A549 (cell line): ENCODE data around the gene TMEM43. TPM values are rescaled to one million over a fixed set of nuclear protein-coding genes. Genes with fewer than 3 reads are reported as not detected.

Experiments used
- ATAC-seq, 2 experiments: fragments of 200-7000 bp in 1 of 2; fragments of >200 bp in 1 of 2; cut with Nextera tagmentation in 1 of 2; cut with Tn5 transposase in 1 of 2; 3 replicates each; pipeline versions ENCODE4 v1.8.0 to v1.9.1; 2018 to 2020; ENCODE audit warnings: mild to moderate bottlenecking in 1 of 2, moderate library complexity in 1 of 2
- CTCF ChIA-PET: fragments of 300-600 bp; sonication (Branson Sonifier 250); formaldehyde crosslinking; extraction: SDS; loops from one replicate; lab custom pipeline; 2021; ENCODE audit warnings: antibody characterized with exemption, inconsistent platforms; lab: Yijun Ruan, JAX
- POLR2A ChIA-PET: fragments of 350-600 bp; formaldehyde crosslinking; extraction: SDS; loops from one replicate; lab custom pipeline; 2021; ENCODE audit warnings: antibody characterized with exemption, inconsistent platforms; lab: Yijun Ruan, JAX
- DNase-seq, 2 experiments: peaks; one replicate each; pipeline versions ENCODE4 v3.0.0 to v3.0.0-alpha.2; 2011 to 2016; ENCODE audit warnings: low read depth in 1 of 2, low spot score in 1 of 2
- FAIRE-seq: peaks from 2 replicates; lab custom pipeline; 2011; peaks lifted over from hg19 to GRCh38; lab: Jason Lieb, UNC
- H3K27ac ChIP-seq, 2 experiments: fragments of >200 bp; sonication (Bioruptor Twin); formaldehyde crosslinking; 3 replicates each; pipeline ENCODE4 v1.5.1; 2016 to 2017
- H3K4me1 ChIP-seq: fragments of >200 bp; sonication (Bioruptor Twin); formaldehyde crosslinking; 3 replicates; pipeline ENCODE4 v1.6.1; 2016
- H3K4me2 ChIP-seq: fragments of >200 bp; sonication (Bioruptor Twin); formaldehyde crosslinking; 3 replicates; pipeline ENCODE4 v1.6.1; 2016
- H3K4me3 ChIP-seq: fragments of >200 bp; sonication (Bioruptor Twin); formaldehyde crosslinking; 3 replicates; pipeline ENCODE4 v1.5.1; 2016
- H3K9me3 ChIP-seq: fragments of >200 bp; sonication (Bioruptor Twin); formaldehyde crosslinking; 3 replicates; pipeline ENCODE4 v1.6.1; 2016
- CBX8 ChIP-seq: fragments of 200-600 bp; sonication (generic); IDR thresholded peaks from 2 replicates; pipeline ENCODE4 v1.6.1; 2016
- EHMT2 ChIP-seq: fragments of 200-600 bp; sonication (generic); IDR thresholded peaks from 2 replicates; pipeline ENCODE4 v1.6.1; 2016; ENCODE audit warnings: antibody characterized with exemption, low read depth, mild to moderate bottlenecking, moderate library complexity
- EP300 ChIP-seq, 2 experiments: fragments of >200 bp; sonication (Bioruptor Twin); formaldehyde crosslinking; IDR thresholded peaks; 2 replicates in 1 of 2; 3 replicates in 1 of 2; pipeline ENCODE4 v1.6.1; 2016 to 2017
- FOXS1 ChIP-seq: fragments of 250-450 bp; sonication (Bioruptor Pico); IDR thresholded peaks from 2 replicates; pipeline ENCODE4 v1.5.0; 2020; ENCODE audit warnings: mild to moderate bottlenecking, moderate library complexity
- HEYL ChIP-seq: fragments of 250-450 bp; sonication (Bioruptor Pico); IDR thresholded peaks from 2 replicates; pipeline ENCODE4 v1.8.0; 2021; ENCODE audit warnings: mild to moderate bottlenecking, moderate library complexity
- HOXA7 ChIP-seq: fragments of 250-450 bp; sonication (Bioruptor Pico); IDR thresholded peaks from 2 replicates; pipeline ENCODE4 v1.5.0; 2020; ENCODE audit warnings: mild to moderate bottlenecking, moderate library complexity
- KDM5A ChIP-seq: fragments of 200-600 bp; sonication (generic); IDR thresholded peaks from 2 replicates; pipeline ENCODE4 v1.6.1; 2016; ENCODE audit warnings: antibody characterized with exemption, mild to moderate bottlenecking
- MAFK ChIP-seq: fragments of 450-650 bp; IDR thresholded peaks from 2 replicates; pipeline ENCODE4 v1.6.1; 2014; ENCODE audit not compliant: partially characterized antibody
- MAZ ChIP-seq: fragments of 150-350 bp; IDR thresholded peaks from 2 replicates; pipeline ENCODE4 v1.6.1; 2014; ENCODE audit warnings: antibody characterized with exemption, low read depth, low read length, borderline replicate concordance
- NPAS2 ChIP-seq: fragments of 250-450 bp; sonication (Bioruptor Pico); IDR thresholded peaks from 2 replicates; pipeline ENCODE4 v1.8.0; 2022; ENCODE audit warnings: mild to moderate bottlenecking, moderate library complexity, borderline replicate concordance
- NR3C1 ChIP-seq: fragments of >200 bp; sonication (Bioruptor Twin); formaldehyde crosslinking; IDR thresholded peaks from 3 replicates; pipeline ENCODE4 v1.6.1; 2017
- RAD21 ChIP-seq, 2 experiments: fragments of >200 bp in 1 of 2; sonication (Bioruptor Twin) in 1 of 2; formaldehyde crosslinking in 1 of 2; IDR thresholded peaks in 1 of 2; conservative IDR thresholded peaks in 1 of 2; 2 replicates in 1 of 2; 3 replicates in 1 of 2; pipeline ENCODE4 v1.6.1; 2012 to 2018; ENCODE audit warnings: inconsistent platforms in 1 of 2
- RARB ChIP-seq: fragments of 250-450 bp; sonication (Bioruptor Pico); IDR thresholded peaks from 2 replicates; pipeline ENCODE4 v1.8.0; 2021; ENCODE audit warnings: mild to moderate bottlenecking, moderate library complexity
- RFX5 ChIP-seq: fragments of 450-650 bp; IDR thresholded peaks from 2 replicates; pipeline ENCODE4 v1.7.1; 2014; ENCODE audit warnings: antibody characterized with exemption, mild to moderate bottlenecking, moderate library complexity
- SMC3 ChIP-seq: fragments of >200 bp; sonication (Bioruptor Twin); formaldehyde crosslinking; IDR thresholded peaks from 3 replicates; pipeline ENCODE4 v1.6.1; 2018; ENCODE audit warnings: inconsistent platforms
- TFCP2L1 ChIP-seq: fragments of 250-450 bp; sonication (Bioruptor Pico); IDR thresholded peaks from 2 replicates; pipeline ENCODE4 v1.5.0; 2021; ENCODE audit warnings: mild to moderate bottlenecking
- ZSCAN20 ChIP-seq: fragments of 250-450 bp; sonication (Bioruptor Pico); IDR thresholded peaks from 2 replicates; pipeline ENCODE4 v1.8.0; 2022; ENCODE audit warnings: mild to moderate bottlenecking, moderate library complexity
- WGBS: methylation state at CpG from one replicate; pipeline ENCODE4 v1.1.6; 2017; ENCODE audit errors: missing lambda C conversion rate; 5-methylcytosine and 5-hydroxymethylcytosine counted together
- polyA plus RNA-seq, 4 experiments: library from polyadenylated mRNA; depleted of rRNA in 3 of 4; stranded (reverse); fragments of >200 nt; fragmentation: RNase III in 1 of 4; extraction: RNeasy Plus Mini Kit Qiagen cat#74134 plus additional on column Dnase treatment in 1 of 4; gene quantifications; 2 replicates in 3 of 4; 3 replicates in 1 of 4; pipeline ENCODE4 v1.2.3, GENCODE V29; 2011 to 2017
- TF ChIP-seq, protein P1 (sequence below): fragments of >200 bp; sonication (Bioruptor Twin); formaldehyde crosslinking; IDR thresholded peaks from 3 replicates; pipeline ENCODE4 v1.6.1; 2016
- TF ChIP-seq, protein P2 (sequence below): fragments of 250-450 bp; sonication (Bioruptor Pico); IDR thresholded peaks from 2 replicates; pipeline ENCODE4 v1.5.0; 2021; ENCODE audit warnings: mild to moderate bottlenecking, moderate library complexity, borderline replicate concordance
- TF ChIP-seq, protein P3 (sequence below): IDR thresholded peaks from 2 replicates; pipeline ENCODE4 v1.6.1; 2012; ENCODE audit warnings: low read depth, borderline replicate concordance
- TF ChIP-seq, protein P4 (sequence below): IDR thresholded peaks from 2 replicates; pipeline ENCODE4 v1.6.1; 2012
- TF ChIP-seq, protein P5 (sequence below): IDR thresholded peaks from 2 replicates; pipeline ENCODE4 v1.6.1; 2012
- TF ChIP-seq, protein P6 (sequence below): fragments of >200 bp; sonication (Bioruptor Twin); formaldehyde crosslinking; IDR thresholded peaks from 3 replicates; pipeline ENCODE4 v1.5.1; 2016
- TF ChIP-seq, protein P7 (sequence below): fragments of 450-650 bp; IDR thresholded peaks from 2 replicates; pipeline ENCODE4 v1.6.1; 2014; ENCODE audit warnings: antibody characterized with exemption

The TMEM43 gene
- polyA plus RNA-seq, 2 of the 4 experiments (the other 2 are of a cell fraction) = 41.1 to 79.0 TPM

DNA sequence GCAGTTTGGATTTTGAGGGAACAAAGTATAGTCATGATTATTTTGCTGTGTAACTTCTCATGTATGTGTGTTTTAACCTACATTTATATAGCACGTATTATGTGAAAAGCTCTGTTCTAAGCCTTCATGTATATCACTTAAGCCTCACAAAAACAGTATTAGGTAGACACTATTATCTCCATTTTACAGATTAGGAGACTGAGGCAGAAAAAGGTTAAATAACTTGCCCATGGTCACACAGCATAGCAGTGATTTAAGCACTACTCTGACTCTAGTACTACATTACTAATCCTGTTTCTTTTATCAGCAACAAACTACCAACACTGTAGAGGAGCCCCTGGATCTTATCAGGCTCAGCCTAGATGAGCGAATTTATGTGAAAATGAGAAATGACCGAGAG is 56.4 kb downstream of the TMEM43 start:
- ChIA-PET CTCF (no interaction called here), POLR2A (no interaction called here)
- FAIRE-seq = no peak

DNA sequence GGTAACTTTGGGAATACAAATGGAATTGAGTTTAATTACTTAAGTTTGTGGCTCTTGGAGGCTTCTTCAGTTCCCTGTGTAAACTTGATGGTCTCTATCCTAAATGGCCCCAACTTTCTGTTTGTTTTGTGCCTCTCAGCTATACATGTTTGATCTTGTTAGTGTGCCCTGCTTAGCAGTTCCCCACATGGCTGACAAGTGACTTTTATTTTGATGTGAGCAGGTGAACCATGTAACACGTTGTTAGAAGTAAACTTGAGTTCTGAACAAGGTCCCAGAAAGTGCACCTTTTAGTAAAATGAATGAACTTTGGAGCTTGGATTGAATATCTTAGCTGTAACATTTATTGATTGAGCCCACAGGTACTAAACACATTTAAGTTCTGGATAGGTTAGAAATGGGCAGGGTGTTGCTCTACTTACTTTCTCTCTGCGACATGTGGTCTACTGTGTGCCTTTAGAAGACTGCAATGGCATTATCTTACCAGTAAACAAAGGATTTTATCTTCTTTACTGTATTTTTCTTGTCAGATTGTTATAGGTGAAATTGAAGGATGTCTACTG is 58.2 kb downstream of the TMEM43 start:
- no peak for ATAC-seq
- 63% methylated on average over 2 of the region's 2 CpGs for WGBS
- H3K4me3 ChIP-seq = no peak overlapping the region

More for the DNA sequence above, 56.4 kb downstream of the TMEM43 start:
- H3K4me2 ChIP-seq = no peak overlapping the region
- no peak for DNase-seq
- TF ChIP-seq FOXS1 = no peak
- TF ChIP-seq CBX8 = no peak
- no peak for TF ChIP-seq MAZ
- TF ChIP-seq, protein P1, sequence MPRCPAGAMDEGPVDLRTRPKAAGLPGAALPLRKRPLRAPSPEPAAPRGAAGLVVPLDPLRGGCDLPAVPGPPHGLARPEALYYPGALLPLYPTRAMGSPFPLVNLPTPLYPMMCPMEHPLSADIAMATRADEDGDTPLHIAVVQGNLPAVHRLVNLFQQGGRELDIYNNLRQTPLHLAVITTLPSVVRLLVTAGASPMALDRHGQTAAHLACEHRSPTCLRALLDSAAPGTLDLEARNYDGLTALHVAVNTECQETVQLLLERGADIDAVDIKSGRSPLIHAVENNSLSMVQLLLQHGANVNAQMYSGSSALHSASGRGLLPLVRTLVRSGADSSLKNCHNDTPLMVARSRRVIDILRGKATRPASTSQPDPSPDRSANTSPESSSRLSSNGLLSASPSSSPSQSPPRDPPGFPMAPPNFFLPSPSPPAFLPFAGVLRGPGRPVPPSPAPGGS = no peak
- TF ChIP-seq EHMT2 = no peak
- no peak for TF ChIP-seq RFX5
- TF ChIP-seq, all 56 proteins: peak for 0
- H3K4me1 ChIP-seq = peaks cover 19% of the 10 kb centered on the region
- WGBS = 98% methylated on average over 3 of the region's 3 CpGs
- H3K4me3 ChIP-seq = no peak overlapping the region
- ATAC-seq = no peak
- H3K27ac ChIP-seq = no peak overlapping the region
- H3K9me3 ChIP-seq = no peaks in the 10 kb centered on the region

DNA sequence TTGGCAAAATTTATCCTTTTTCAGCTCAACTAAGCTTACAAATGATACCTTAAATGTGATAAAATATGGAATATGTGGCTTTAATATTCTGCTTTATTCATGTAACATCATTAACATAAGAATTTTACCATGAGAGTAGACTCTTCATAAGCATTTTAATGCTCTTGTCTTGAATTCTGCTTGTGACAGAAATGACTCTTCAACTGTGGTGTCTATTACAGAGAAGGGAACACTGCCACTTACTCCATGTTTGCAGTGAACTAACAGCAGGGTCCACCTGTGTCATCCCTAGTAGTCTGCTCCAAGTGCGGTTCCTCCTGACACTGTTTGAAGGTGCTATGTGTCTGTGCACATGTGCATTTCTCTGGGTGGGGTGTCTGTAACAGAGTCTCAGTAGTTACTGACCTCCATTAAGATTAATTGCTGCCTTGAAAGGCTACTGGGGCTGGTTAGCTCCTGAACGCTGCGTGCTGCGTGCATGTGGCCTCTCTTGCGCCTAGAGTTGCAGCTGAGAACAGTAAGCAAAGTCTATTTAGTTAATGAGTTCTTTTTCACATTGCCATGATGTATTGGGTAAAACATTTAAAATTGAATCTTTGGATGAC is 62.1 kb downstream of the TMEM43 start:
- H3K4me3 ChIP-seq = no peak overlapping the region
- no peaks in the 10 kb centered on the region for H3K4me1 ChIP-seq
- DNase-seq (no peak), FAIRE-seq (no peak), ATAC-seq (no peak)
- H3K9me3 ChIP-seq = no peaks in the 10 kb centered on the region
- ChIA-PET POLR2A (no interaction called here), CTCF (interaction anchor here (5.1 kb wide), 1 partner anchor 16 kb away, joined by 20 read pairs; no protein-coding TSS in a partner anchor)
- H3K4me2 ChIP-seq = no peak overlapping the region
- H3K27ac ChIP-seq = no peak overlapping the region
- whole genome bisulfite sequencing = 97% methylated on average over 5 of the region's 5 CpGs
- TF ChIP-seq SMC3 = no peak
- TF ChIP-seq TFCP2L1 (CRISPR knock-in tag) = no peak
- TF ChIP-seq NR3C1 = no peak
- TF ChIP-seq, protein P2, sequence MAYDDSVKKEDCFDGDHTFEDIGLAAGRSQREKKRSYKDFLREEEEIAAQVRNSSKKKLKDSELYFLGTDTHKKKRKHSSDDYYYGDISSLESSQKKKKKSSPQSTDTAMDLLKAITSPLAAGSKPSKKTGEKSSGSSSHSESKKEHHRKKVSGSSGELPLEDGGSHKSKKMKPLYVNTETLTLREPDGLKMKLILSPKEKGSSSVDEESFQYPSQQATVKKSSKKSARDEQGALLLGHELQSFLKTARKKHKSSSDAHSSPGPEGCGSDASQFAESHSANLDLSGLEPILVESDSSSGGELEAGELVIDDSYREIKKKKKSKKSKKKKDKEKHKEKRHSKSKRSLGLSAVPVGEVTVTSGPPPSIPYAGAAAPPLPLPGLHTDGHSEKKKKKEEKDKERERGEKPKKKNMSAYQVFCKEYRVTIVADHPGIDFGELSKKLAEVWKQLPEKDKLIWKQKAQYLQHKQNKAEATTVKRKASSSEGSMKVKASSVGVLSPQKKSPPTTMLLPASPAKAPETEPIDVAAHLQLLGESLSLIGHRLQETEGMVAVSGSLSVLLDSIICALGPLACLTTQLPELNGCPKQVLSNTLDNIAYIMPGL (CRISPR knock-in tag) = no peak
- no peak for TF ChIP-seq EP300 (IDR thresholded peaks at IDR 0.05)
- TF ChIP-seq, protein P3, sequence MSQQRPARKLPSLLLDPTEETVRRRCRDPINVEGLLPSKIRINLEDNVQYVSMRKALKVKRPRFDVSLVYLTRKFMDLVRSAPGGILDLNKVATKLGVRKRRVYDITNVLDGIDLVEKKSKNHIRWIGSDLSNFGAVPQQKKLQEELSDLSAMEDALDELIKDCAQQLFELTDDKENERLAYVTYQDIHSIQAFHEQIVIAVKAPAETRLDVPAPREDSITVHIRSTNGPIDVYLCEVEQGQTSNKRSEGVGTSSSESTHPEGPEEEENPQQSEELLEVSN = no peak
- TF ChIP-seq NPAS2 (CRISPR knock-in tag) = no peak
- TF ChIP-seq, protein P4, sequence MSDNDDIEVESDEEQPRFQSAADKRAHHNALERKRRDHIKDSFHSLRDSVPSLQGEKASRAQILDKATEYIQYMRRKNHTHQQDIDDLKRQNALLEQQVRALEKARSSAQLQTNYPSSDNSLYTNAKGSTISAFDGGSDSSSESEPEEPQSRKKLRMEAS = no peak
- TF ChIP-seq RAD21 (conservative IDR thresholded peaks at IDR 0.05 in 1 of 2, IDR thresholded peaks at IDR 0.05 in 1 of 2) = no peak
- TF ChIP-seq KDM5A = no peak
- no peak for TF ChIP-seq HOXA7 (CRISPR knock-in tag)

More for the DNA sequence above, 58.2 kb downstream of the TMEM43 start:
- H3K9me3 ChIP-seq = no peaks in the 10 kb centered on the region
- no peak for DNase-seq
- H3K4me1 ChIP-seq = peaks cover 7% of the 10 kb centered on the region; the same call in 1 of the 3 replicates
- FAIRE-seq = no peak
- TF ChIP-seq, protein P5, sequence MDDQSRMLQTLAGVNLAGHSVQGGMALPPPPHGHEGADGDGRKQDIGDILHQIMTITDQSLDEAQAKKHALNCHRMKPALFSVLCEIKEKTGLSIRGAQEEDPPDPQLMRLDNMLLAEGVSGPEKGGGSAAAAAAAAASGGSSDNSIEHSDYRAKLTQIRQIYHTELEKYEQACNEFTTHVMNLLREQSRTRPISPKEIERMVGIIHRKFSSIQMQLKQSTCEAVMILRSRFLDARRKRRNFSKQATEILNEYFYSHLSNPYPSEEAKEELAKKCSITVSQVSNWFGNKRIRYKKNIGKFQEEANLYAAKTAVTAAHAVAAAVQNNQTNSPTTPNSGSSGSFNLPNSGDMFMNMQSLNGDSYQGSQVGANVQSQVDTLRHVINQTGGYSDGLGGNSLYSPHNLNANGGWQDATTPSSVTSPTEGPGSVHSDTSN = no peak
- TF ChIP-seq ZSCAN20 (no peak), HEYL (CRISPR knock-in tag) (no peak), MAFK (no peak), RARB (CRISPR knock-in tag) (no peak), MAZ (no peak)
- TF ChIP-seq, protein P4 = no peak
- TF ChIP-seq, protein P6, sequence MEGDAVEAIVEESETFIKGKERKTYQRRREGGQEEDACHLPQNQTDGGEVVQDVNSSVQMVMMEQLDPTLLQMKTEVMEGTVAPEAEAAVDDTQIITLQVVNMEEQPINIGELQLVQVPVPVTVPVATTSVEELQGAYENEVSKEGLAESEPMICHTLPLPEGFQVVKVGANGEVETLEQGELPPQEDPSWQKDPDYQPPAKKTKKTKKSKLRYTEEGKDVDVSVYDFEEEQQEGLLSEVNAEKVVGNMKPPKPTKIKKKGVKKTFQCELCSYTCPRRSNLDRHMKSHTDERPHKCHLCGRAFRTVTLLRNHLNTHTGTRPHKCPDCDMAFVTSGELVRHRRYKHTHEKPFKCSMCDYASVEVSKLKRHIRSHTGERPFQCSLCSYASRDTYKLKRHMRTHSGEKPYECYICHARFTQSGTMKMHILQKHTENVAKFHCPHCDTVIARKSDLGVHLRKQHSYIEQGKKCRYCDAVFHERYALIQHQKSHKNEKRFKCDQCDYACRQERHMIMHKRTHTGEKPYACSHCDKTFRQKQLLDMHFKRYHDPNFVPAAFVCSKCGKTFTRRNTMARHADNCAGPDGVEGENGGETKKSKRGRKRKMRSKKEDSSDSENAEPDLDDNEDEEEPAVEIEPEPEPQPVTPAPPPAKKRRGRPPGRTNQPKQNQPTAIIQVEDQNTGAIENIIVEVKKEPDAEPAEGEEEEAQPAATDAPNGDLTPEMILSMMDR = no peak
- TF ChIP-seq, protein P7, sequence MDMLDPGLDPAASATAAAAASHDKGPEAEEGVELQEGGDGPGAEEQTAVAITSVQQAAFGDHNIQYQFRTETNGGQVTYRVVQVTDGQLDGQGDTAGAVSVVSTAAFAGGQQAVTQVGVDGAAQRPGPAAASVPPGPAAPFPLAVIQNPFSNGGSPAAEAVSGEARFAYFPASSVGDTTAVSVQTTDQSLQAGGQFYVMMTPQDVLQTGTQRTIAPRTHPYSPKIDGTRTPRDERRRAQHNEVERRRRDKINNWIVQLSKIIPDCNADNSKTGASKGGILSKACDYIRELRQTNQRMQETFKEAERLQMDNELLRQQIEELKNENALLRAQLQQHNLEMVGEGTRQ = no peak
- no peak overlapping the region for H3K4me2 ChIP-seq
- CTCF ChIA-PET = interaction anchor here (1.1 to 5.1 kb wide), 2 partner anchors 18 to 20 kb away, joined by 3 to 20 read pairs; no protein-coding TSS in a partner anchor
- H3K27ac ChIP-seq = no peak overlapping the region
- POLR2A ChIA-PET = no interaction called here
